RWPE2 (cell line): ENCODE data around the gene INF2.

ENCODE experiments used
- ATAC-seq: fragments of 200-7000 bp; cut with Tn5 transposase; 3 replicates; pipeline ENCODE4 v1.9.1; 2021; ENCODE audit warnings: low read depth
- DNase-seq: peaks from one replicate; pipeline ENCODE4 v3.0.0-alpha.2; 2020; ENCODE audit warnings: low spot score
- H3K27ac ChIP-seq: fragments of 450-650 bp; 2 replicates; pipeline ENCODE4 v1.5.1; 2017; ENCODE audit warnings: mild to moderate bottlenecking; ENCODE audit not compliant: poor library complexity, severe bottlenecking
- H3K27me3 ChIP-seq: fragments of 250-450 bp; sonication (Bioruptor Pico); 2 replicates; pipeline ENCODE4 v1.5.1; 2021; ENCODE audit warnings: mild to moderate bottlenecking, moderate library complexity; ENCODE audit not compliant: insufficient read depth, poor library complexity, severe bottlenecking
- H3K36me3 ChIP-seq: fragments of 250-450 bp; sonication (Bioruptor Pico); 2 replicates; pipeline ENCODE4 v1.5.1; 2020; ENCODE audit warnings: low read depth, mild to moderate bottlenecking, moderate library complexity
- H3K4me1 ChIP-seq: fragments of 250-450 bp; sonication (Bioruptor Pico); 2 replicates; pipeline ENCODE4 v1.5.1; 2021; ENCODE audit warnings: mild to moderate bottlenecking, moderate library complexity; ENCODE audit not compliant: insufficient read depth, poor library complexity, severe bottlenecking
- H3K4me3 ChIP-seq: fragments of 250-450 bp; sonication (Bioruptor Pico); 2 replicates; pipeline ENCODE4 v1.5.1; 2021; ENCODE audit warnings: mild to moderate bottlenecking, moderate library complexity; ENCODE audit not compliant: severe bottlenecking
- H3K9me3 ChIP-seq: fragments of 250-450 bp; sonication (Bioruptor Pico); 2 replicates; pipeline ENCODE4 v1.5.1; 2021; ENCODE audit warnings: mild to moderate bottlenecking, moderate library complexity; ENCODE audit not compliant: severe bottlenecking
- TF ChIP-seq, protein P1 (sequence below): fragments of 450-650 bp; IDR thresholded peaks from one replicate; pipeline ENCODE4 v1.5.1; 2017; ENCODE audit warnings: mild to moderate bottlenecking, moderate library complexity; ENCODE audit not compliant: poor library complexity, severe bottlenecking

The INF2 gene

DNA sequence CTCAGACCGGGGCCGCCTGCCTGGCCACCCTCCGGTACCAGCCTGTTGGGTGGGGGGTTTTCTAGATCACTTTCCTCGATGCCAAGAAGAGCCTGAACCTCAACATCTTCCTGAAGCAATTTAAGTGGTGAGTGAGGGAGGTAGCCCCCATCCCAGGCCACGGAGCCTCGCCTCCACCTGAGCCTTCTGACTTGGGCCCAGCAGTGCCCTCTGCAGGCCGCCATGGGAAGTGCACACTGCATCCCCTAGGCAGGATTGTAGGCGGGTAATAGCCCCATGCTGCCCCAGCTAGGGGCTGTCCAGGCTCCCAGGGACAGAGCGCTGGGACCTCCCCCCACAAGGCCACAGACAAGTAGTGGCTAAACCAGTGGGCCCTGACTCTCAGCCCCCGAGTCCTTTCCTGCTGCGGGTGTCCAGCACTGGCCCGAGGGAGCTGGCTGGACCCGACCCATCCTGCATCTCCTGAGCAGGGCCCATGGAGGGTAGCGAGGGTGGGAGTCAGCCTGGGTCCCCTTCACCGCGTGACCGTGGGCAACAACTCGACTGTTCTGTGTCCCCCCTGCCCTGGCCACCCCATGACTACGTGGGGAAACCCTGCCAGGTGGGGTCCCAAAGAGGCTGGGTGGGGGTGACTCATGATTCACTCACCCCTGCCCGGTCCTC, 19.3 kb downstream of the INF2 start:
- no peaks in the 10 kb centered on the region for H3K4me1 ChIP-seq
- TF ChIP-seq, protein P1, sequence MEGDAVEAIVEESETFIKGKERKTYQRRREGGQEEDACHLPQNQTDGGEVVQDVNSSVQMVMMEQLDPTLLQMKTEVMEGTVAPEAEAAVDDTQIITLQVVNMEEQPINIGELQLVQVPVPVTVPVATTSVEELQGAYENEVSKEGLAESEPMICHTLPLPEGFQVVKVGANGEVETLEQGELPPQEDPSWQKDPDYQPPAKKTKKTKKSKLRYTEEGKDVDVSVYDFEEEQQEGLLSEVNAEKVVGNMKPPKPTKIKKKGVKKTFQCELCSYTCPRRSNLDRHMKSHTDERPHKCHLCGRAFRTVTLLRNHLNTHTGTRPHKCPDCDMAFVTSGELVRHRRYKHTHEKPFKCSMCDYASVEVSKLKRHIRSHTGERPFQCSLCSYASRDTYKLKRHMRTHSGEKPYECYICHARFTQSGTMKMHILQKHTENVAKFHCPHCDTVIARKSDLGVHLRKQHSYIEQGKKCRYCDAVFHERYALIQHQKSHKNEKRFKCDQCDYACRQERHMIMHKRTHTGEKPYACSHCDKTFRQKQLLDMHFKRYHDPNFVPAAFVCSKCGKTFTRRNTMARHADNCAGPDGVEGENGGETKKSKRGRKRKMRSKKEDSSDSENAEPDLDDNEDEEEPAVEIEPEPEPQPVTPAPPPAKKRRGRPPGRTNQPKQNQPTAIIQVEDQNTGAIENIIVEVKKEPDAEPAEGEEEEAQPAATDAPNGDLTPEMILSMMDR, result peak; percentile 98
- DNase-seq (no peak), ATAC-seq (peak; percentile 62)
- H3K4me3 ChIP-seq, result no peak overlapping the region
- H3K36me3 ChIP-seq, result peaks cover 76% of the 10 kb centered on the region
- H3K27me3 ChIP-seq, result no peaks in the 10 kb centered on the region
- no peaks in the 10 kb centered on the region for H3K9me3 ChIP-seq
- no peak overlapping the region for H3K27ac ChIP-seq

DNA sequence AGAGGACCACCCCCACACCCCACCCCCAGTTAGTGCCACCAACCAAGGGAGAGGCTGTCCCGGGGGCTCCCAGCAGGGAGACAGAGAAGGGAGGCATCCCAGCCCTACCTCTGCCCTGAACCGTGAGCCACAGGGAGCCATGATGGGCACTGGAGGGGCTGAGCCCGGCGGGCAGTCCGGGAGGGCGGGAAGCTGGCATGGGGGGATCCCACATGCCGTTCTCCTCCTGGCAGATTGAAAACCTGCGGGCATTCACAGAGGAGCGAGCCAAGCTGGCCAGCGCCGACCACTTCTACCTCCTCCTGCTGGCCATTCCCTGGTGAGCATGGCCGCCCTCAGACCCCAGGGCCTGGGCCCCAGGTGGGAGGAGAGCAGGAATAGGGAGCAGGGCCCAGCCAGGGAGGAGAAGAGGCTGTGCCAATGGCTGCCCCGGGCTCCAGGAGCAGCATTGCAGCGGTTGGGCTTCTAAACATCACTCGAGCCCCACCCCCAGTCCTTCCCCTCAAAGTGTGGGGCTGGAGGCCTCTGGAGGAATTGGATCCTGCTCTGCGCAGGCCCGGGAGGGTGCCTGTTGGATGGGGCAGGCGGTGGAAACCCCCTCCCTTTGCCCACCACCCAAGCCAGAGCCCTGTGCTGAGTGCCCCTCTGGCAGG, 20.1 kb downstream of the INF2 start:
- H3K9me3 ChIP-seq, result no peaks in the 10 kb centered on the region
- H3K36me3 ChIP-seq, result peaks cover 76% of the 10 kb centered on the region
- TF ChIP-seq, protein P1, result no peak
- no peak overlapping the region for H3K4me3 ChIP-seq
- no peak overlapping the region for H3K27ac ChIP-seq
- no peaks in the 10 kb centered on the region for H3K27me3 ChIP-seq
- DNase-seq (no peak), ATAC-seq (no peak)
- H3K4me1 ChIP-seq, result no peaks in the 10 kb centered on the region

DNA sequence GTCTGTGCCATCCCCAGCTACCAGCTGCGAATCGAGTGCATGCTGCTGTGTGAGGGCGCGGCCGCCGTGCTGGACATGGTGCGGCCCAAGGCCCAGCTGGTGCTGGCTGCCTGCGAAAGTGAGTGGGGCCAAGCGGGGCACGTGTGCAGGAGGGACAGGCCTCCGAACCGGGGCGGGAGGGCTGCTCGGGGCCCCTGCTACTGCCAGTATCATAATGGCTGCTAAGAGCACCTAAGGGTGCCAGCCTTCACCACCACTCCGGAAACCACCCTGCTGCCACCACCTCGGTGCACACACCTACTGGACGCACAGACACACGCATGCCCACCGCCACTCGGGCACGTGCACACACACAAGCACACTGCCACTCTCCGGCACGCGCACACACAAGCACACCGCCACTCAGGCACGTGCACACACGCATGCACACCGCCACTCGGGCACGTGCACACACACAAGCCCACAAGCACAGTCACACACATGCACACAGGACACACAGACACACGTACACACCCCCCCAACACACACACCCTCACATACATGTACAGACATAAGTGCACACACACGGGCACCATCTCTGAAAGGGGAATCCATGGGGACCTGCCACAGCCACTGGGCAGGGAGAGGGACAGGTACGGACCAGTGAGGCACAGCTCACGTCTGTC, 20.8 kb downstream of the INF2 start:
- H3K9me3 ChIP-seq, result no peaks in the 10 kb centered on the region
- no peaks in the 10 kb centered on the region for H3K4me1 ChIP-seq
- TF ChIP-seq, protein P1, result no peak
- H3K27me3 ChIP-seq, result no peaks in the 10 kb centered on the region
- no peak overlapping the region for H3K27ac ChIP-seq
- DNase-seq, result no peak
- H3K4me3 ChIP-seq, result no peak overlapping the region
- ATAC-seq, result no peak
- peaks cover 77% of the 10 kb centered on the region for H3K36me3 ChIP-seq

DNA sequence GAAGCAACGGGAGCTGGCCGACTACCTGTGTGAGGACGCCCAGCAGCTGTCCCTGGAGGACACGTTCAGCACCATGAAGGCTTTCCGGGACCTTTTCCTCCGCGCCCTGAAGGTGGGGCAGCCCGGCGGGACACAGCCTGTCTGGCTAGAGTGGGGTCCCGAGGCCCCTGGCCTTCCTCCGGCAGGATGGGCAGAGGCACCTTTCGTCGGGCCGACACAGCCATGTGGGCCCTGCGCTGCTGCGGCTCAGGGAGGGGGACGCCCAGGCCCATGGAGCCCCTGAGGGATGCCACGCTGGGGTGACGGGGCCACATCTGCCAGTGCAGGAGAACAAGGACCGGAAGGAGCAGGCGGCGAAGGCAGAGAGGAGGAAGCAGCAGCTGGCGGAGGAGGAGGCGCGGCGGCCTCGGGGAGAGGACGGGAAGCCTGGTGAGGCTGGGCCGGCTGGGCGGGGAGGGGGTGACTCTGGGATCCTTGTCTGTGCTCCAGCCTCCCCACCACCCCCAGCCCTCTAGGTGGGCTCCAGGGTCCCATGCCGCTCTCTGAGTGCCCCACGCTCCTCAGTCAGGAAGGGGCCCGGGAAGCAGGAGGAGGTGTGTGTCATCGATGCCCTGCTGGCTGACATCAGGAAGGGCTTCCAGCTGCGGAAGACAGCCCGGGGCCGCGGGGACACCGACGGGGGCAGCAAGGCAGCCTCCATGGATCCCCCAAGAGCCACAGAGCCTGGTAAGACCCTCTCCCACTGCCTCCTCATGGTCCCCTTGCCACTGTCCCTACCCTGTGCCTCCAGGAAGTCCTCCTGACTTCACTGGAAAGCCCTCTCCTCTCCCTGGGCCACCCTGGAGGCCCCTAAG, 23.7 kb downstream of the INF2 start:
- Histone ChIP-seq H3K9me3 (no peaks in the 10 kb centered on the region), H3K27ac (no peak overlapping the region), H3K36me3 (peaks cover 89% of the 10 kb centered on the region), H3K4me3 (no peak overlapping the region), H3K4me1 (no peaks in the 10 kb centered on the region), H3K27me3 (no peaks in the 10 kb centered on the region)
- DNase-seq (no peak), ATAC-seq (no peak)
- TF ChIP-seq, protein P1, result no peak
